ENCODE results near the gene TEX29.

DNA sequence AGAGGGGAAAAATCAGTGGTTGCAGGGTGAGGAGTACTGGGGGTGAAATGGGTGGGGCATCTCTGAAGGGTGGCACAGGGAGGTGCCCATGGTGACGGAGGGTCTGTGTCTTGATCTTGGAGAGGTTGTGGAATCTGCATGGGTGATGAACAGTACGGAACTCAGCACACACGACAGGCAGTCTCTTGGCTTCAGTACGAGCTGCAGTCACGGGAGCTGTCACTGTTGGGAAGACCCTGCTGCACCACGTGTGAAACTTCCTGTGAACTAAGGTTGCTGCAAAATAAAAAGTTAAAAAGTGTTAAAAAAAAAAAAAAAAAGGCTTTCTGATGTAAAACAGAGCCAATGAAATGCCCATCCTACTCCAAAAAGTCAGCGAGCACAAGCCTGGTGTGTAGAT is 34.3 kb downstream of the TEX29 start:
- TF ChIP-seq CTCF (conservative IDR thresholded peaks at IDR 0.05; ENCODE audit: low read depth, low read length), result no peak
- no peak for TF ChIP-seq EZH2 (IDR thresholded peaks at IDR 0.05; ENCODE audit: borderline replicate concordance, low read depth, low read length, poor library complexity, severe bottlenecking)
